AML-193 (cell line): ENCODE data around the gene CAMK1G.

Experiments used
- DNase-seq, 2 experiments: peaks; one replicate each; lab custom pipeline; 2025; lab: John Stamatoyannopoulos, UW

CAMK1G gene

GRCh38 chr1:209600541-209600940, 17.0 kb downstream of the CAMK1G start:
- no peak for DNase-seq

DNA sequence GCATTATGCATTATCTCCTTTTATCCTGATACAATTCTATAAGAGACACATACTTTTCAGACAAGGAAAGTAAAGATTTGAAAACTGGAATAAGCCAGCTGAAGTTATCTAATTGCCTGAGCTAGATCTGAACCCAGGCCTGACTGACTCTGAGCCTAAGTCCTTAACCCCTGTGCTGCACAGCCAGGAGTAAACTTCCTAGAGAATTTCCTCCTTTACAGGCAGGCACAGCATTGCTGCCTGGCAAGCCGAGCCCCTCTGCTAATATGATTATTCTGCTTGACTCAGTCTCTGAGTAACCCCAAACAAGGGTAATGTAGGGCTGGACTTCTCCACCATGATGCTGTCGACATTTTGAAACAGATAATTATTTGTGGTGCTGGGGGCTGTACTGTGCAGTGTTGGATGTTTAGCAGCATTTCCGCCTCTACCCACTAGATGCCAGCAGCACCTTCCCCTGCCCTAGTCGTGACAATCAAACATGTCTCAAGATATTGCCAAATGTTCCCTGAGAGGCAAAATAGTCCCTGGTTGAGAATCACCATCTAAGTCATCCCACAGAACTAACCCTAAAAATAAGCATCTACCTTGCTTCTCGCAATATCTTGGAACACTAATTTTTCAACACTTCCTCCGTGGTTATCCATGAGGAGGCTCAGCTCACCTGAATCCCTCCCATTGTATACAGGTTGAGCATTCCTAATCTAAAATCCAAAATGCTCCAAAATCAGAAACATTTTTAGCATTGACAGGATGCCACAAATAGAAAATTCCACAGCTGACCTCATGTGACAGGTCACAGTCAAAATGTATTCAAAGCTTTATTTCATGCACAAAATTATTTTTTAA, 18.5 kb downstream of the CAMK1G start:
- DNase-seq, result peak; percentile 37 to 51

GRCh38 chr1:209603877-209604276, 20.4 kb downstream of the CAMK1G start:
- no peak for DNase-seq

DNA sequence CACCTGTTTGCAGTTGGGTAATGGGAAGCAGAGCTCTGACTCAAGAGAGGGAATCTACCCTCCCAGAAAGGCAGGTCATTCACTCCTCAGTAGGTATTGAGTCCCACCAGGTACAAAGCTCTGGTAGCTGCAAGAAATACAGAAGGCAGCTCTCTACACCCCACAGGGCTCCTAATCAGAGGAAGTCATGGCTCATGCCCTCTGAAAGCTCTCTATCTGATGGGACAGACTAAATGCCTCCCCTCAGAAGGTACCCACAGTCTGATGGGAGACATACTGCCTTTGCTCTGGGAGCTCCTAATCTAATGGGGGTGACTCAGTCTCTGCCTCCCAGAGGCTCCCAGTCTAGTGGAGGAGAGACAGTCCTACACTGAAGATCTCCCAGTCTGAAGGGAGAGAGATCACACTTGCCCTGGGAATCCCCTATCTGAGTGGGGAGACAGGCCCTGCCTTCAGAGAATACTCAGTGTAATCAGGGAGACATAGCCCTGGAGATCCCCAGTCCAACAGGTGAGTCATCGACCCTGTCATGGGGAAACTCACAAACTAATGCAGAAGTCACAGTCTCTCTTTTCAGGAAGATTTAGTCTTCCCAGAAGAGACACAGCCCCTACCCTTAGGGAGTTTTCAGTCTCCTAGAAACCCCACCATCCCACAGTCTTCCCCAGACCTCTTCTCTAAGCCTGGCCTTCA, 23.7 kb downstream of the CAMK1G start:
- no peak for DNase-seq

- no peak for DNase-seq
Observed at GRCh38 chr1:209607795-209608178, 24.3 kb downstream of the CAMK1G start.

- DNase-seq, result no peak
Observed at GRCh38 chr1:209609041-209609790, 25.7 kb downstream of the CAMK1G start.

DNA sequence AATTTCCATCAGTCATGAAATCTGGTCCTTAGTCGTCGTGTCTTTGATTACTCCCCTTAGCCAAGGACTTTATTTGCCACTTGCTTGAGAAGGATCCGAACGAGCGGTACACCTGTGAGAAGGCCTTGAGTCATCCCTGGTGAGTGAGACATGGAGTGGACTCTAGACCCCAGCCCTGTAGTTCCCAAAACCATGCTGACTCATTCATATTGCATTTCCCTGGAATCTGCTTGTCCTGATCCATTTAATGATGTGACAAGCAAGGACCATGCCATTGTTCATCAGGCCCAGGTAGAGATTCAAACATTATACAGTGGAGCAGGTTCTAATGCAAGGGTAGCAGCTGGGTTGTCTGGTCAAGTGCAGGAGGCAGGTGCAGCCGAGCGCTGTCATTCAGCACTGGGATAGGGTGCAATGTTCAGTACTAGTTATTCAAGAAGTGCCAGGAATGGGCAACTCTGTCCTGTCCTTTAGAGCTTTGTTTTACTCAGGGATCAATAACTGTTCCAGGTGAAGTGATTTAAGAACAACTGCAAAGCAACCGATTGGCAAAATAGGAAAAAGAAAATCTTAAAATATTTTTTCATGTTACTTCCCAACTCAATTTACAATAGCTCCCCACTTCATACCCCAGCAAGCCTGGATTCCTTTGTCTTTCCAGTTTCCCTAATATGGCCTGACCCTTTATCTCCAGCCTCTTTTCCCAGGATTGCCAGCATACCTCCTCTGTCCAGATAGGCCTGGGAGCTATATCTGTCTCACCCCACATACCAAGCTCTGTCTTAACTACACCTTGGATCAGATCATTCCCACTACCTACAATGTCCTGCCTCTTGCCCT, 26.5 kb downstream of the CAMK1G start:
- no peak for DNase-seq

DNA sequence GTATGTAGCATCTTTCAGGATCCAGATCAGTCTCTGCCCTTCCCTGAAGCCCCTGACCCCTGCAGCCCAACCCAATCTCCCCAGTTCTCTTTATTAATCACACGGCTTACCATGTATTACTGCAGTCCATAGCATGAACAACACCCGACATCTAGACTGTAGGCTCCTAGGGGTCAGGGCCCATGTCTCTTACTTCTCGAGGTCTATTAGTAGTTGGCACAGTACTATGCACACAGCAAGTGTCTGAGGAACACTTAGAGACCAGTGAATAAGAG, 27.1 kb downstream of the CAMK1G start:
- DNase-seq, result no peak

- no peak for DNase-seq
Observed at GRCh38 chr1:209611771-209612570, 28.5 kb downstream of the CAMK1G start.

DNA sequence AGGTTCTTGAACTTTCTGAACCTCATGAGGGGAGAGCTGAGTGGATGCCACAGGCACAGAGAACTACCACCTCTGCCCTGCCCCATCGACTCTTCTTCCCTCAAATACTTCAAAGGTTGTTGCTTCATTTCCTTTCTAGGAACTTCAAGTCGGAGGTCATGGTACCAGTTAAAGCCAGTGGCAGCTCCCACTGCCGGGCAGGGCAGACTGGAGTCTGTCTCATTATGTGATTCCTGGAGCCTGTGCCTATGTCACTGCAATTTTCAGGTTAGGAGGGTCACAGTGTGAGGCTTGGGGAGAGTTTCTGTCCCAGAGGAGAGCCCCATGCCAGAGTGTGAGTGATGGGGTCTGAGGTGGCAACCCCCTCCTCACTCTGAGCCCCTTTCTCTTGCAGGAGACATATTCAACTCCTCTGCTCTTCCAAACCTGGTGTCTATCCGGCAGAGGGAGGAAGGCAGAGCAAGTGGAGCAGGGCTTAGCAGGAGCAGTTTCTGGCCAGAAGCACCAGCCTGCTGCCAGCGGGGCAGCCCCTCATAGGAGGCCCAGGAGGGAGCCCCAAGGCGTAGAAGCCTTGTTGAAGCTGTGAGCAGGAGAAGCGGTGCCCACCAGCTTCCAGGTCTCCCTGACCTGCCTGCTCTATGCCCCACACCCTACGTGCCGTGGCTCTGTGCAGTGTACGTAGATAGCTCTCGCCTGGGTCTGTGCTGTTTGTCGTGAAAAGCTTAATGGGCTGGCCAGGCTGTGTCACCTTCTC, 29.3 kb downstream of the CAMK1G start:
- peak; percentile 3 to 20 for DNase-seq

- DNase-seq, result no peak
Observed at GRCh38 chr1:209613400-209614150, 30.1 kb downstream of the CAMK1G start.

GRCh38 chr1:209614151-209614420, 30.6 kb downstream of the CAMK1G start:
- no peak for DNase-seq

GRCh38 chr1:209614906-209615305, 31.4 kb downstream of the CAMK1G start:
- no peak for DNase-seq

GRCh38 chr1:209616366-209617046, 33.0 kb downstream of the CAMK1G start:
- DNase-seq, result no peak

GRCh38 chr1:209617047-209617673, 33.6 kb downstream of the CAMK1G start:
- DNase-seq, result no peak

DNA sequence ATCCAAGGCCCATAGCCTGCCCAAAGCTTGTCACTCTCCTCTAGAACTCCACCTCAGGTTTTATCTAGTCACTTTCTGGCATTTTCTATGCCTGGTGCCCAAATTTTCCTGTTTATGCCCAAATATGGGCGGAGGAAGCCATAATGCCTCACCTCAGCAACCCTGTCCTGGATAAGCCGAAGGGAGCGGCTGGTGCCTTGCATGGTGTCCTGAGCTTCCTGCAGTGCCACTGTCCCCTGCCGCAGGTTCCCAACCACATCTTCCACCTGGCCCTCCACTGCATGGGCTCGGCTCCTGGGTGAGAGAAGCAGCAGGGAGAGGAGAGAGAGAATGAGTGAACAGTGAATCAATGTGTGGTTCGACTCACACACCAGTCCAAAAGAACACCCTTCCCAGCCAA, 34.2 kb downstream of the CAMK1G start:
- DNase-seq, result no peak

DNA sequence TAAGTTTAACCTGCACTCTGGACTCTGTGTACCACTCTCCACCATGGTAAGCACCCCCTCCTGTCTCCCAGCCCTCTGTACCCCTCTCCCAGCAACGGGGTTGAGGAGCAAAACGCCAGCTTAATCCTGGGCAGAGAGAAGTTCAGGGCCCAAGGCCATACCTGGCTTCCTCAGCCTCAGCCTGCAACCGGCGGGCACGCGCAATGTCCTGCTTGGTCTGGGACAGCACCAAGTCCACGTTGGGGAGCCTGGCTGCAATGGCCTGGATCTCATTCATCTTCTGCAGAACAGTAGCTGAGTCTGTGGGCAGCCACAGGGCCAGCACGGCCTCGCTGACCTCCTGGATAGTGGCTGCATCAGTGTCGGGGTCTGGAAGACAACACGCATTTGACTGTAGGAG, 34.8 kb downstream of the CAMK1G start:
- DNase-seq, result no peak

GRCh38 chr1:209618756-209619420, 35.4 kb downstream of the CAMK1G start:
- DNase-seq, result no peak
